ENCODE measurements around the gene CCL18. TPM values are rescaled to one million over a fixed set of nuclear protein-coding genes. Genes with fewer than 3 reads are reported as not detected.

CCL18 gene
- total RNA-seq, 1 donor from 2014 or later: not detected

- no peak overlapping the region for H3K27ac ChIP-seq (ENCODE audit: low read depth, low read length)
- no peaks in the 10 kb centered on the region for H3K9me3 ChIP-seq (ENCODE audit: control insufficient read depth in 3 of 3, low read length in 3 of 3)
- no peaks in the 10 kb centered on the region for H3K36me3 ChIP-seq (ENCODE audit: control insufficient read depth in 3 of 3, insufficient read depth in 3 of 3, low read length in 3 of 3)
- peaks cover 0 to 6% (median 0%) of the 10 kb centered on the region in 3 donors for H3K27me3 ChIP-seq (ENCODE audit: control insufficient read depth in 3 of 3, insufficient read depth in 3 of 3, low read length in 3 of 3)
- no peak overlapping the region for H3K9ac ChIP-seq (ENCODE audit: low read depth in 1 of 3, low read length in 3 of 3)
- H3K4me3 ChIP-seq (ENCODE audit: low read length in 3 of 3): no peak overlapping the region
- H3K4me1 ChIP-seq (ENCODE audit: control insufficient read depth in 3 of 3, insufficient read depth in 3 of 3, low read length in 3 of 3): no peaks in the 10 kb centered on the region
Measured at GRCh38 chr17:36036235-36036634, 27.8 kb upstream of the CCL18 start.

- Histone ChIP-seq H3K4me3 (ENCODE audit: low read length in 3 of 3) (no peak overlapping the region), H3K36me3 (ENCODE audit: control insufficient read depth in 3 of 3, insufficient read depth in 3 of 3, low read length in 3 of 3) (no peaks in the 10 kb centered on the region), H3K9me3 (ENCODE audit: control insufficient read depth in 3 of 3, low read length in 3 of 3) (peaks cover 0 to 9% (median 6%) of the 10 kb centered on the region in 3 donors), H3K27ac (ENCODE audit: low read depth, low read length) (no peak overlapping the region), H3K4me1 (ENCODE audit: control insufficient read depth in 3 of 3, insufficient read depth in 3 of 3, low read length in 3 of 3) (no peaks in the 10 kb centered on the region), H3K9ac (ENCODE audit: low read depth in 1 of 3, low read length in 3 of 3) (no peak overlapping the region), H3K27me3 (ENCODE audit: control insufficient read depth in 3 of 3, insufficient read depth in 3 of 3, low read length in 3 of 3) (peaks cover 0 to 9% (median 5%) of the 10 kb centered on the region in 3 donors)
Measured at GRCh38 chr17:36048066-36048465, 16.0 kb upstream of the CCL18 start.

DNA sequence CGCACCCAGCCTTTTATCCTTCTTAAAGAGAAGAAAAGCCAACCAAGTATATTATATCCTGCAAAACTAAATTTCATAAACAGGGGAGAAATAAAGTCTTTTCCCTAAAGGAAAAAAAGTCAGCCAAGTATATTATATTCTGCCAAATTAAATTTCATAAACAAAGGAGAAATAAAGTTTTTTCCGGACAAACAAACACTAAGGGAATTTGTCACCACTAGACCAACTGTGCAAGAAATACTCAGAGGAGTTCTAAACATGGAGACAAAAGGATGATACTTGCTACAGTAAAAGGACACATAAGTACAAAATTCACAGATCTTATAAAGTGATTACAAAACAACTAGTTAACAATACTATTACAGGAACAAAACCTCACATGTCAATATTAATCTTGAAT is 14.4 kb upstream of the CCL18 start:
- Histone ChIP-seq H3K27ac (ENCODE audit: low read depth, low read length) (no peak overlapping the region), H3K9me3 (ENCODE audit: control insufficient read depth in 3 of 3, low read length in 3 of 3) (peaks cover 0 to 9% (median 6%) of the 10 kb centered on the region in 3 donors), H3K36me3 (ENCODE audit: control insufficient read depth in 3 of 3, insufficient read depth in 3 of 3, low read length in 3 of 3) (no peaks in the 10 kb centered on the region)

DNA sequence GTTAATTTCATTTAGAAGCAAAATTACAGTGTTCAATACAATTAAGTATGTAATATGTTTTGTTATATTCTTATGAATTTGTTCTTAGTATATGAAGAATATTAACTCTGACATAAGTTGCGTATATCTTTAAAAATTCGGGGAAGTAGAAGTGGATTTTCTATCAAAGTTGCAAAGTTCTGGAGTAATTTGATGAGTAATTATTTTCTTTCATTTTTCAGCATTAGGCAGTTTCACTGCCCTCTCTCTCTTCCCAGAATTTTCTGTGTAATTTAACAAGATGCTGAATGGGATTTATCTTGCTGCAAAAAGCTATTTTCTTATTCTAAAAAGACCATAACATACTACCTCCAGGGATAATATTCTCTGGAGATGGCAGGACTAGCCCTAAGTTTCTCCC is 8.9 kb upstream of the CCL18 start:
- Histone ChIP-seq H3K9ac (ENCODE audit: low read depth in 1 of 3, low read length in 3 of 3) (no peak overlapping the region), H3K4me3 (ENCODE audit: low read length in 3 of 3) (no peak overlapping the region), H3K27me3 (ENCODE audit: control insufficient read depth in 3 of 3, insufficient read depth in 3 of 3, low read length in 3 of 3) (no peaks in the 10 kb centered on the region), H3K36me3 (ENCODE audit: control insufficient read depth in 3 of 3, insufficient read depth in 3 of 3, low read length in 3 of 3) (no peaks in the 10 kb centered on the region), H3K9me3 (ENCODE audit: control insufficient read depth in 3 of 3, low read length in 3 of 3) (no peaks in the 10 kb centered on the region), H3K4me1 (ENCODE audit: control insufficient read depth in 3 of 3, insufficient read depth in 3 of 3, low read length in 3 of 3) (no peaks in the 10 kb centered on the region), H3K27ac (ENCODE audit: low read depth, low read length) (no peak overlapping the region)

More for the DNA sequence above, 14.4 kb upstream of the CCL18 start:
- H3K27me3 ChIP-seq (ENCODE audit: control insufficient read depth in 3 of 3, insufficient read depth in 3 of 3, low read length in 3 of 3): peaks cover 0 to 9% (median 5%) of the 10 kb centered on the region in 3 donors
- no peaks in the 10 kb centered on the region for H3K4me1 ChIP-seq (ENCODE audit: control insufficient read depth in 3 of 3, insufficient read depth in 3 of 3, low read length in 3 of 3)
- H3K4me3 ChIP-seq (ENCODE audit: low read length in 3 of 3): no peak overlapping the region
- no peak overlapping the region for H3K9ac ChIP-seq (ENCODE audit: low read depth in 1 of 3, low read length in 3 of 3)

DNA sequence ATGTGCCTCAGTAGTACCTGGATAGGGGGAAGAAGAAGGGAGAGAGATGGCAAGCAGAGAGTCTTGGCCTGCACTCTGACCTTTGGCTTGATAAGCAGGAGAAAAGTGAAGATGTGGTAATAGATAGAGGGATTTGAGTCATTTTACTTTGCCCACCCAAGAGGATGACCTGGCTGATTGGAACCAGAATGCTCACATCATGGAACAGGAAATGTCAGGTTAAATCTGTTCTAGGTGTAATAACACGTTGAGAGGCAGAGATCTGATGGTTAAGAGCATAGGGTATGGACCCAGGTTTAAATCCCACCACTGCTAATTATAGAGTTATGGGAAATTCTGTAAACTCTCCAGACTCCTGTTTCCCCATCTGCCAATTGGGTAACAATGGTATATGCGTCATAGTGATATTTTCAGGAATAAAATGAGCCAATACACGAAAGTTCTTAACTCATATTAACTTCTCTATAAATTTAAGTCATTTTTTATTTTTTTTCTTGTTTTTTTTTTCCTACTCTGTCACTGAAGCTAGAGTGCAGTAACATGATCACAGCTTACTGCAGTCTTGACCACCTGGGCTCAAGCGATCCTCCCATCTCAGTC is 8.1 kb upstream of the CCL18 start:
- no peaks in the 10 kb centered on the region for H3K27me3 ChIP-seq (ENCODE audit: control insufficient read depth in 3 of 3, insufficient read depth in 3 of 3, low read length in 3 of 3)
- no peak overlapping the region for H3K4me3 ChIP-seq (ENCODE audit: low read length in 3 of 3)
- no peaks in the 10 kb centered on the region for H3K9me3 ChIP-seq (ENCODE audit: control insufficient read depth in 3 of 3, low read length in 3 of 3)
- no peak overlapping the region for H3K9ac ChIP-seq (ENCODE audit: low read depth in 1 of 3, low read length in 3 of 3)
- H3K36me3 ChIP-seq (ENCODE audit: control insufficient read depth in 3 of 3, insufficient read depth in 3 of 3, low read length in 3 of 3): no peaks in the 10 kb centered on the region
- no peak overlapping the region for H3K27ac ChIP-seq (ENCODE audit: low read depth, low read length)
- H3K4me1 ChIP-seq (ENCODE audit: control insufficient read depth in 3 of 3, insufficient read depth in 3 of 3, low read length in 3 of 3): no peaks in the 10 kb centered on the region

DNA sequence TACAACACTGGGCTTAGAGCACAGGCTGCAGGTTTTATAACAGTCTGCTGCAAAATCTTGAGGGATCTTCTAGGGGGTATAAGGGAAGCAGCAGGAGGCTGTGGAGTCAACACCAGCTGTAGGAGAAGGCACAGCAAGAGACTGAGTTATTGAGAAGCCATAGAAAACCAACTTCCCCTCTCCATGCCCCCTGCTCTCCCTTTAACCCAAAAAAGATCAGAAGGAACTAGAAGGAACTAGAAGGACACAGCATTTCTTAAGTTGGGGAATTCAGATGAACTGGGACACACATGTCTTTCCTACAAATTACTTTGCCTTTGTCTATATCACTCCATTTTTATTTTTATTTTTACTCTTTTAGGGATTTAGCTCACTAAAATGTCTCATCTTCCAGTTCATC is 6.2 kb upstream of the CCL18 start:
- Histone ChIP-seq H3K27ac (ENCODE audit: low read depth, low read length) (peak overlapping the region; percentile 36), H3K9ac (ENCODE audit: low read depth in 1 of 3, low read length in 3 of 3) (no peak overlapping the region), H3K9me3 (ENCODE audit: control insufficient read depth in 3 of 3, low read length in 3 of 3) (no peaks in the 10 kb centered on the region), H3K4me3 (ENCODE audit: low read length in 3 of 3) (no peak overlapping the region), H3K27me3 (ENCODE audit: control insufficient read depth in 3 of 3, insufficient read depth in 3 of 3, low read length in 3 of 3) (no peaks in the 10 kb centered on the region), H3K4me1 (ENCODE audit: control insufficient read depth in 3 of 3, insufficient read depth in 3 of 3, low read length in 3 of 3) (no peaks in the 10 kb centered on the region), H3K36me3 (ENCODE audit: control insufficient read depth in 3 of 3, insufficient read depth in 3 of 3, low read length in 3 of 3) (no peaks in the 10 kb centered on the region)

GRCh38 chr17:36059406-36059805 is 4.7 kb upstream of the CCL18 start:
- Histone ChIP-seq H3K4me1 (ENCODE audit: control insufficient read depth in 3 of 3, insufficient read depth in 3 of 3, low read length in 3 of 3) (no peaks in the 10 kb centered on the region), H3K4me3 (ENCODE audit: low read length in 3 of 3) (no peak overlapping the region), H3K9ac (ENCODE audit: low read depth in 1 of 3, low read length in 3 of 3) (no peak overlapping the region)

DNA sequence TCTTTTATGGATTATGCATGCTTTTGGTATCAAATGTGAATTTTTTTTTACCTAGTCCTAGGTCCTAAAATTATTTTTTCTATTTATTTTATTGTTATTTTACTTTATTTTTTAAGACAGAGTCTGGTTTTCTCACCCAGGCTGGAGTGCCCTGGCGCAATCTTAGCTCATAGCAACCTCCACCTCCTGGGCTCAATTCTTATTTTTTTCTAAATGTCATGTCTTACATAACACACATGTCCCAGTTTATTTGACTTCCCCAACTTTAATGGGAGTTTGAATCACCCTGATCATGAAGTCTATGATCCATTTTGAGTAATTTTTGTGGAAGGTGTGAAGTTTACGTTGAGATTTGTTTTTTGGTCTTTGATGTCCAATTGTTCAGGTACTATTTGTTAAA is 3.3 kb upstream of the CCL18 start:
- Histone ChIP-seq H3K9me3 (ENCODE audit: control insufficient read depth in 3 of 3, low read length in 3 of 3) (no peaks in the 10 kb centered on the region), H3K36me3 (ENCODE audit: control insufficient read depth in 3 of 3, insufficient read depth in 3 of 3, low read length in 3 of 3) (no peaks in the 10 kb centered on the region), H3K9ac (ENCODE audit: low read depth in 1 of 3, low read length in 3 of 3) (no peak overlapping the region), H3K4me1 (ENCODE audit: control insufficient read depth in 3 of 3, insufficient read depth in 3 of 3, low read length in 3 of 3) (no peaks in the 10 kb centered on the region), H3K27me3 (ENCODE audit: control insufficient read depth in 3 of 3, insufficient read depth in 3 of 3, low read length in 3 of 3) (no peaks in the 10 kb centered on the region), H3K4me3 (ENCODE audit: low read length in 3 of 3) (no peak overlapping the region), H3K27ac (ENCODE audit: low read depth, low read length) (no peak overlapping the region)

More at GRCh38 chr17:36059406-36059805, 4.7 kb upstream of the CCL18 start:
- Histone ChIP-seq H3K9me3 (ENCODE audit: control insufficient read depth in 3 of 3, low read length in 3 of 3) (no peaks in the 10 kb centered on the region), H3K27ac (ENCODE audit: low read depth, low read length) (no peak overlapping the region), H3K27me3 (ENCODE audit: control insufficient read depth in 3 of 3, insufficient read depth in 3 of 3, low read length in 3 of 3) (no peaks in the 10 kb centered on the region), H3K36me3 (ENCODE audit: control insufficient read depth in 3 of 3, insufficient read depth in 3 of 3, low read length in 3 of 3) (no peaks in the 10 kb centered on the region)

DNA sequence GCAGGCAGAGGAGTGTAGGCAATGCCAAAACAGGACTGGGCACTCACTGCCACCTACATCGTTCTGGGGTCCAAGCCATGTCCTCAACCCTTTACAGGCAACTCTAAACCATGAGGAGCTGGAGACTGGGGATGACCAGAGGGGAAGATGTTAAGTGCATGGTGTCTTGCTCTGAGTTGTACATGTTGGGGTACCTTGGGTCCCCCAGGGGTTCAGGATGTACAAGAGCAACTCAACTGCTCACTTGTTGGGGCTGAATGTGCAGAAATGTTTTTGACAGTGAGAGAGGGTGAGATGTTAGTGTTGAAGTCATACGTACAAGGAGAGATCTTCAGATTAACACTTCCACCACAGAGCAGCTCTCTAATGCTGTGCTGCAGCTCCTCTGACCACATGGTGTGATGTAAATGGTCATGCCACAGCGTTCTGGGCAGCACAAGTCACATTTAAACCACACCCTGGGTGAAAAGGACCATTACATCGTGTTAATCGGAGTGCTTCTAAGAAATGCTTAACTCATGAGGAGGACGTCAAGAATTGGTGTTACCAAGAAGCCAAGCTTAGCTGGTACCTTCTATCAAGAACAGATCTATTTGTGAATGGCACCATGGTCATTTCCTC is 2.4 kb downstream of the CCL18 start:
- Histone ChIP-seq H3K9ac (ENCODE audit: low read depth in 1 of 3, low read length in 3 of 3) (no peak overlapping the region), H3K27ac (ENCODE audit: low read depth, low read length) (no peak overlapping the region)

GRCh38 chr17:36068524-36068923 is 4.5 kb downstream of the CCL18 start:
- Histone ChIP-seq H3K36me3 (ENCODE audit: control insufficient read depth in 3 of 3, insufficient read depth in 3 of 3, low read length in 3 of 3) (no peaks in the 10 kb centered on the region), H3K9me3 (ENCODE audit: control insufficient read depth in 3 of 3, low read length in 3 of 3) (no peaks in the 10 kb centered on the region), H3K27ac (ENCODE audit: low read depth, low read length) (no peak overlapping the region), H3K4me3 (ENCODE audit: low read length in 3 of 3) (no peak overlapping the region), H3K27me3 (ENCODE audit: control insufficient read depth in 3 of 3, insufficient read depth in 3 of 3, low read length in 3 of 3) (peaks cover 0 to 2% (median 0%) of the 10 kb centered on the region in 3 donors), H3K4me1 (ENCODE audit: control insufficient read depth in 3 of 3, insufficient read depth in 3 of 3, low read length in 3 of 3) (no peaks in the 10 kb centered on the region), H3K9ac (ENCODE audit: low read depth in 1 of 3, low read length in 3 of 3) (no peak overlapping the region)

More for the DNA sequence above, 2.4 kb downstream of the CCL18 start:
- H3K4me3 ChIP-seq (ENCODE audit: low read length in 3 of 3): no peak overlapping the region
- H3K9me3 ChIP-seq (ENCODE audit: control insufficient read depth in 3 of 3, low read length in 3 of 3): no peaks in the 10 kb centered on the region
- peaks cover 0 to 2% (median 0%) of the 10 kb centered on the region in 3 donors for H3K27me3 ChIP-seq (ENCODE audit: control insufficient read depth in 3 of 3, insufficient read depth in 3 of 3, low read length in 3 of 3)
- no peaks in the 10 kb centered on the region for H3K4me1 ChIP-seq (ENCODE audit: control insufficient read depth in 3 of 3, insufficient read depth in 3 of 3, low read length in 3 of 3)
- no peaks in the 10 kb centered on the region for H3K36me3 ChIP-seq (ENCODE audit: control insufficient read depth in 3 of 3, insufficient read depth in 3 of 3, low read length in 3 of 3)
